Activated T-helper 2 cell treated with anti-CD3 and anti-CD28 coated beads, Interferon-gamma antibody, Interleukin-2, Interleukin-4, amounts not matched to agents 10 μg/mL and 5 μg/mL and 100 μg/mL, durations not matched to agents 14 hours and 24 hours and 36 hours (primary cell): Measurements from ENCODE around the gene ZAP70. TPM values are rescaled to one million over a fixed set of nuclear protein-coding genes. Genes with fewer than 3 reads are reported as not detected.
"Not testable (repeated sequence)": the region's sequence is repeated elsewhere in the genome, so short reads cannot be mapped to it uniquely, and the experiment has no call there.

Source experiments
- DNase-seq: peaks from one replicate; pipeline ENCODE4 v3.0.0; 2021; ENCODE audit warnings: low spot score
- H3K27ac Mint-ChIP-seq: one replicate; pipeline ENCODE4 v1.8.0; 2021; ENCODE audit warnings: mixed read lengths
- H3K27me3 Mint-ChIP-seq: one replicate; pipeline ENCODE4 v1.8.0; 2021; ENCODE audit warnings: low read depth, mixed read lengths
- H3K36me3 Mint-ChIP-seq: one replicate; pipeline ENCODE4 v1.8.0; 2021; ENCODE audit warnings: low read depth, mixed read lengths
- H3K4me1 Mint-ChIP-seq: one replicate; pipeline ENCODE4 v1.8.0; 2021; ENCODE audit warnings: low read depth, mixed read lengths
- H3K4me3 Mint-ChIP-seq: one replicate; pipeline ENCODE4 v1.8.0; 2021; ENCODE audit warnings: low read depth, mild to moderate bottlenecking, moderate library complexity, mixed read lengths
- H3K9me3 Mint-ChIP-seq: one replicate; pipeline ENCODE4 v1.8.0; 2021; ENCODE audit warnings: mixed read lengths
- intact Hi-C: fragments of 100-400 bp; cut with micrococcal nuclease; formaldehyde crosslinking; loops from one replicate; pipeline ENCODE4 v1.15.1; 2023
- total RNA-seq: library from RNA; stranded (reverse); gene quantifications from 2 replicates; pipeline ENCODE4 v1.2.3, GENCODE V29; 2022

ZAP70 gene
- total RNA-seq, 1 donor from 2014 or later: 234 TPM

GRCh38 chr2:97702731-97703470, 10.5 kb upstream of the ZAP70 start:
- Mint-ChIP-seq H3K27ac (no peak overlapping the region), H3K4me1 (peaks cover 2% of the 10 kb centered on the region), H3K36me3 (no peaks in the 10 kb centered on the region), H3K9me3 (no peaks in the 10 kb centered on the region), H3K4me3 (no peak overlapping the region), H3K27me3 (no peaks in the 10 kb centered on the region)
- intact Hi-C loops: no loop called here
- DNase-seq: no peak

GRCh38 chr2:97703741-97704140, 9.6 kb upstream of the ZAP70 start:
- DNase-seq: no peak
- Mint-ChIP-seq H3K27me3 (no peaks in the 10 kb centered on the region), H3K4me3 (no peak overlapping the region), H3K27ac (no peak overlapping the region), H3K36me3 (no peaks in the 10 kb centered on the region), H3K9me3 (no peaks in the 10 kb centered on the region), H3K4me1 (peaks cover 2% of the 10 kb centered on the region)
- intact Hi-C loops: no loop called here

GRCh38 chr2:97704989-97705388, 8.4 kb upstream of the ZAP70 start:
- intact Hi-C loops: no loop called here
- no peaks in the 10 kb centered on the region for H3K9me3 Mint-ChIP-seq
- H3K27ac Mint-ChIP-seq: no peak overlapping the region
- no peaks in the 10 kb centered on the region for H3K27me3 Mint-ChIP-seq
- no peak for DNase-seq
- peaks cover under 1% of the 10 kb centered on the region for H3K36me3 Mint-ChIP-seq
- H3K4me1 Mint-ChIP-seq: peaks cover 5% of the 10 kb centered on the region
- no peak overlapping the region for H3K4me3 Mint-ChIP-seq

GRCh38 chr2:97706112-97706511, 7.3 kb upstream of the ZAP70 start:
- Mint-ChIP-seq H3K4me1 (peaks cover 11% of the 10 kb centered on the region), H3K4me3 (no peak overlapping the region), H3K27ac (no peak overlapping the region), H3K27me3 (no peaks in the 10 kb centered on the region), H3K36me3 (peaks cover 2% of the 10 kb centered on the region), H3K9me3 (no peaks in the 10 kb centered on the region)
- intact Hi-C loops: no loop called here
- no peak for DNase-seq

- intact Hi-C loops: no loop called here
- peaks cover 18% of the 10 kb centered on the region for H3K4me1 Mint-ChIP-seq
- H3K9me3 Mint-ChIP-seq: no peaks in the 10 kb centered on the region
Observed at GRCh38 chr2:97706708-97707345, 6.5 kb upstream of the ZAP70 start.

GRCh38 chr2:97707362-97708047, 5.9 kb upstream of the ZAP70 start:
- no peak for DNase-seq
- Mint-ChIP-seq H3K9me3 (no peaks in the 10 kb centered on the region), H3K4me1 (peaks cover 25% of the 10 kb centered on the region), H3K36me3 (peaks cover 2% of the 10 kb centered on the region), H3K4me3 (no peak overlapping the region), H3K27me3 (no peaks in the 10 kb centered on the region), H3K27ac (no peak overlapping the region)
- intact Hi-C loops: no loop called here

More at GRCh38 chr2:97706708-97707345, 6.5 kb upstream of the ZAP70 start:
- no peak for DNase-seq
- no peak overlapping the region for H3K4me3 Mint-ChIP-seq
- peaks cover 2% of the 10 kb centered on the region for H3K36me3 Mint-ChIP-seq
- no peak overlapping the region for H3K27ac Mint-ChIP-seq
- no peaks in the 10 kb centered on the region for H3K27me3 Mint-ChIP-seq

- Mint-ChIP-seq H3K27ac (no peak overlapping the region), H3K9me3 (no peaks in the 10 kb centered on the region), H3K27me3 (no peaks in the 10 kb centered on the region), H3K4me3 (no peak overlapping the region), H3K36me3 (peaks cover 2% of the 10 kb centered on the region), H3K4me1 (peaks cover 27% of the 10 kb centered on the region)
- no peak for DNase-seq
- intact Hi-C loops: no loop called here
Observed at GRCh38 chr2:97708048-97708380, 5.4 kb upstream of the ZAP70 start.

- intact Hi-C loops: no loop called here
- DNase-seq: no peak
- H3K9me3 Mint-ChIP-seq: no peaks in the 10 kb centered on the region
- H3K27me3 Mint-ChIP-seq: no peaks in the 10 kb centered on the region
- peaks cover 32% of the 10 kb centered on the region for H3K4me1 Mint-ChIP-seq
- no peak overlapping the region for H3K27ac Mint-ChIP-seq
- peaks cover 5% of the 10 kb centered on the region for H3K36me3 Mint-ChIP-seq
- H3K4me3 Mint-ChIP-seq: no peak overlapping the region
Observed at GRCh38 chr2:97708608-97709007, 4.8 kb upstream of the ZAP70 start.

GRCh38 chr2:97711394-97711711, 2.0 kb upstream of the ZAP70 start:
- peak overlapping the region; percentile 83 for H3K27ac Mint-ChIP-seq
- H3K4me3 Mint-ChIP-seq: peak overlapping the region; percentile 75
- peaks cover 32% of the 10 kb centered on the region for H3K36me3 Mint-ChIP-seq
- intact Hi-C loops: loop anchor here (5.0 to 10.0 kb wide), 2 partner anchors 676 to 743 kb away; no protein-coding TSS in a partner anchor
- no peaks in the 10 kb centered on the region for H3K27me3 Mint-ChIP-seq
- DNase-seq: no peak
- H3K4me1 Mint-ChIP-seq: peaks cover 49% of the 10 kb centered on the region
- no peaks in the 10 kb centered on the region for H3K9me3 Mint-ChIP-seq

- peak overlapping the region; percentile 75 for H3K4me3 Mint-ChIP-seq
- DNase-seq, H3K27me3 Mint-ChIP-seq, H3K9me3 Mint-ChIP-seq: not testable (repeated sequence)
- intact Hi-C loops: loop anchor here (5.0 to 10.0 kb wide), 2 partner anchors 675 to 743 kb away; no protein-coding TSS in a partner anchor
- H3K36me3 Mint-ChIP-seq: peaks cover 39% of the 10 kb centered on the region
- H3K27ac Mint-ChIP-seq: peak overlapping the region; percentile 82
- H3K4me1 Mint-ChIP-seq: peaks cover 55% of the 10 kb centered on the region
Observed at GRCh38 chr2:97712175-97712574, 1.2 kb upstream of the ZAP70 start.

GRCh38 chr2:97712693-97713295, 582 bp upstream of the ZAP70 start:
- Mint-ChIP-seq H3K9me3 (no peaks in the 10 kb centered on the region), H3K4me3 (peak overlapping the region; percentile 97), H3K36me3 (peaks cover 44% of the 10 kb centered on the region), H3K27ac (peak overlapping the region; percentile 98), H3K27me3 (no peaks in the 10 kb centered on the region), H3K4me1 (peaks cover 61% of the 10 kb centered on the region)
- intact Hi-C loops: loop anchor here (5.0 to 10.0 kb wide), 2 partner anchors 675 to 742 kb away; no protein-coding TSS in a partner anchor
- DNase-seq: no peak

GRCh38 chr2:97714084-97714949, 941 bp downstream of the ZAP70 start:
- peak overlapping the region; percentile 98 for H3K27ac Mint-ChIP-seq
- peak overlapping the region; percentile 97 for H3K4me3 Mint-ChIP-seq
- intact Hi-C loops: loop anchor here (5.0 to 10.0 kb wide), 2 partner anchors 673 to 740 kb away; no protein-coding TSS in a partner anchor
- H3K9me3 Mint-ChIP-seq: no peaks in the 10 kb centered on the region
- H3K27me3 Mint-ChIP-seq: no peaks in the 10 kb centered on the region
- H3K4me1 Mint-ChIP-seq: peaks cover 72% of the 10 kb centered on the region
- DNase-seq: no peak
- peaks cover 56% of the 10 kb centered on the region for H3K36me3 Mint-ChIP-seq
